EH (cell line): ENCODE results near the gene ECEL1.
A peak's percentile ranks its signal among the peaks of the same experiment; 100 is the strongest.
"Not testable (repeated sequence)": the region's sequence is repeated elsewhere in the genome, so short reads cannot be mapped to it uniquely, and the experiment has no call there.

Source experiments
- DNase-seq: peaks from one replicate; pipeline ENCODE4 v3.0.0-alpha.2; 2015; ENCODE audit warnings: low read depth

The ECEL1 gene

GRCh38 chr2:232487385-232488096, at the start of gene ECEL1:
Gene ECEL1 (minus strand): TSS chr2:232487834. CDS start chr2:232486653, 1,181 bp downstream.
- no peak for DNase-seq

- DNase-seq = no peak
Measured at GRCh38 chr2:232537079-232537478, 49.4 kb upstream of the ECEL1 start.

- no peak for DNase-seq
Measured at GRCh38 chr2:232535761-232536530, 48.3 kb upstream of the ECEL1 start.

GRCh38 chr2:232534940-232535651, 47.5 kb upstream of the ECEL1 start:
- DNase-seq = no peak

GRCh38 chr2:232533944-232534710, 46.5 kb upstream of the ECEL1 start:
- DNase-seq = no peak

- DNase-seq = not testable (repeated sequence)
Measured at GRCh38 chr2:232532821-232533220, 45.2 kb upstream of the ECEL1 start.

GRCh38 chr2:232532419-232532818, 44.8 kb upstream of the ECEL1 start:
- no peak for DNase-seq

- no peak for DNase-seq
Measured at GRCh38 chr2:232530626-232531260, 43.1 kb upstream of the ECEL1 start.

GRCh38 chr2:232529806-232530547, 42.3 kb upstream of the ECEL1 start:
- DNase-seq = no peak

- DNase-seq = peak; percentile 19
Measured at GRCh38 chr2:232528746-232529460, 41.3 kb upstream of the ECEL1 start.

GRCh38 chr2:232527905-232528470, 40.4 kb upstream of the ECEL1 start:
- DNase-seq = no peak

- DNase-seq = no peak
Measured at GRCh38 chr2:232526372-232526941, 38.8 kb upstream of the ECEL1 start.

GRCh38 chr2:232525791-232526371, 38.2 kb upstream of the ECEL1 start, which contains the start of gene CHRND:
Gene CHRND (plus strand): TSS chr2:232526160. CDS start chr2:232526216, 56 bp downstream.
- peak; percentile 10 for DNase-seq

GRCh38 chr2:232525199-232525598, 37.6 kb upstream of the ECEL1 start:
- DNase-seq = no peak

GRCh38 chr2:232524771-232525170, 37.1 kb upstream of the ECEL1 start:
- DNase-seq = no peak

- peak; percentile 26 for DNase-seq
Measured at GRCh38 chr2:232523682-232524597, 36.3 kb upstream of the ECEL1 start.

- no peak for DNase-seq
Measured at GRCh38 chr2:232523402-232523681, 35.7 kb upstream of the ECEL1 start.
